Upper lobe of left lung (tissue), 4 donors: Measurements from ENCODE around the gene CRKL.

ENCODE experiments used
- EP300 ChIP-seq, 4 donors: sonication (generic); formaldehyde crosslinking; IDR thresholded peaks; one replicate each; pipeline ENCODE4 v1.5.1; 2017; ENCODE audit warnings: antibody characterized with exemption in 4 of 4, control low read depth in 2 of 4
- POLR2A ChIP-seq, 4 donors: fragments of 450-650 bp; IDR thresholded peaks; one replicate each; pipeline ENCODE4 v1.5.1; 2016 to 2017; ENCODE audit warnings: antibody characterized with exemption in 4 of 4, mild to moderate bottlenecking in 2 of 4
- POLR2AphosphoS5 ChIP-seq, 2 donors: sonication (generic); formaldehyde crosslinking; IDR thresholded peaks; one replicate each; pipeline ENCODE4 v1.5.1; 2017; ENCODE audit warnings: antibody characterized with exemption in 2 of 2
- TF ChIP-seq, protein P1 (sequence below), 6 experiments: fragments of 450-650 bp in 4 of 6; fragments of 200-600 bp in 2 of 6; sonication (generic) in 2 of 6; IDR thresholded peaks; one replicate each; pipeline ENCODE4 v1.5.1; 2016 to 2019; ENCODE audit warnings: antibody characterized with exemption in 6 of 6

DNA sequence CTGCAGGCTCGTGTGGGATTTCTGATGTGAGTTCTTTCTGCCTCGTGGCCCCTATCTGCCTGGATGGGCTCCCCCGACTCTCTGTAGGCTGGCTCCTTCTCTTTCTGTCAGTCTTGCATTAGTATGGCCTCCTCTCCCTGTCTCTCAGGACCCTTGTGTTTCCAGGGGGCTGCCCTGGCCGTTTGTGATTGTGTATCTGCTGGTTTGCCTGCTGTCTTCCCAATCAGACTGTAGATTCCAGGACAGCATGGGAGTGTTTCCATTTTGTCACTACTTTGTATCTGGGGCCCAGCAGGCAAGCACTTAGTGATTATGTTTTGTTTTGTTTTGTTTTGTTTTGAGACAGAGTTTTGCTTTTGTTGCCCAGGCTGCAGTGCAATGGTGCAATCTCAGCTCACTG is 32.8 kb upstream of the CRKL start:
- TF ChIP-seq, protein P1, sequence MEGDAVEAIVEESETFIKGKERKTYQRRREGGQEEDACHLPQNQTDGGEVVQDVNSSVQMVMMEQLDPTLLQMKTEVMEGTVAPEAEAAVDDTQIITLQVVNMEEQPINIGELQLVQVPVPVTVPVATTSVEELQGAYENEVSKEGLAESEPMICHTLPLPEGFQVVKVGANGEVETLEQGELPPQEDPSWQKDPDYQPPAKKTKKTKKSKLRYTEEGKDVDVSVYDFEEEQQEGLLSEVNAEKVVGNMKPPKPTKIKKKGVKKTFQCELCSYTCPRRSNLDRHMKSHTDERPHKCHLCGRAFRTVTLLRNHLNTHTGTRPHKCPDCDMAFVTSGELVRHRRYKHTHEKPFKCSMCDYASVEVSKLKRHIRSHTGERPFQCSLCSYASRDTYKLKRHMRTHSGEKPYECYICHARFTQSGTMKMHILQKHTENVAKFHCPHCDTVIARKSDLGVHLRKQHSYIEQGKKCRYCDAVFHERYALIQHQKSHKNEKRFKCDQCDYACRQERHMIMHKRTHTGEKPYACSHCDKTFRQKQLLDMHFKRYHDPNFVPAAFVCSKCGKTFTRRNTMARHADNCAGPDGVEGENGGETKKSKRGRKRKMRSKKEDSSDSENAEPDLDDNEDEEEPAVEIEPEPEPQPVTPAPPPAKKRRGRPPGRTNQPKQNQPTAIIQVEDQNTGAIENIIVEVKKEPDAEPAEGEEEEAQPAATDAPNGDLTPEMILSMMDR (IDR thresholded peaks at IDR 0.05), result no peak
- TF ChIP-seq POLR2A (IDR thresholded peaks at IDR 0.05) (no peak), POLR2AphosphoS5 (IDR thresholded peaks at IDR 0.05) (no peak), EP300 (IDR thresholded peaks at IDR 0.05) (no peak)
